GM12878 (cell line): ENCODE data around the gene TSC22D4. TPM values are rescaled to one million over a fixed set of nuclear protein-coding genes. Genes with fewer than 3 reads are reported as not detected.
A peak's percentile ranks its signal among the peaks of the same experiment; 100 is the strongest.

ENCODE experiments used
- ASH2L ChIP-seq: fragments of 300-600, 200-600 bp; sonication (generic); IDR thresholded peaks from 2 replicates; pipeline ENCODE4 v1.6.1; 2017; ENCODE audit warnings: low read depth, mild to moderate bottlenecking, borderline replicate concordance
- FOS ChIP-seq: IDR thresholded peaks from 3 replicates; pipeline ENCODE4 v1.6.1; 2011; ENCODE audit warnings: borderline replicate concordance; ENCODE audit not compliant: insufficient read length; ENCODE audit errors: extremely low read depth
- GABPA ChIP-seq: IDR thresholded peaks from 2 replicates; pipeline ENCODE4 v1.6.1; 2014; ENCODE audit warnings: antibody characterized with exemption, low read depth, mild to moderate bottlenecking, inconsistent platforms
- IRF5 ChIP-seq: fragments of 450-650 bp; IDR thresholded peaks from 2 replicates; pipeline ENCODE4 v1.6.1; 2017; ENCODE audit warnings: borderline replicate concordance
- KAT2A ChIP-seq: conservative IDR thresholded peaks from 2 replicates; pipeline ENCODE4 v1.6.1; 2011; ENCODE audit warnings: low read depth, low read length; ENCODE audit not compliant: control insufficient read depth
- POLR2A ChIP-seq: IDR thresholded peaks from 2 replicates; pipeline ENCODE4 v1.6.1; 2011; ENCODE audit warnings: low read depth, mild to moderate bottlenecking, low read length
- RELA ChIP-seq: fragments of 450-650 bp; IDR thresholded peaks from 2 replicates; pipeline ENCODE4 v1.8.0; 2014; ENCODE audit warnings: borderline replicate concordance; ENCODE audit not compliant: partially characterized antibody
- SMAD5 ChIP-seq: IDR thresholded peaks from 2 replicates; pipeline ENCODE4 v1.6.1; 2016; ENCODE audit warnings: antibody characterized with exemption, low read depth
- TARDBP ChIP-seq: IDR thresholded peaks from 2 replicates; pipeline ENCODE4 v1.6.1; 2016; ENCODE audit warnings: borderline replicate concordance
- YY1 ChIP-seq: IDR thresholded peaks from 2 replicates; pipeline ENCODE4 v1.6.1; 2011; ENCODE audit warnings: low read depth, mild to moderate bottlenecking, low read length
- ZBTB40 ChIP-seq: fragments of 450-650 bp; IDR thresholded peaks from 2 replicates; pipeline ENCODE4 v1.6.1; 2016; ENCODE audit warnings: mild to moderate bottlenecking, moderate library complexity, borderline replicate concordance
- ZNF274 ChIP-seq: IDR thresholded peaks from one replicate; pipeline ENCODE4 v1.8.0; 2011; ENCODE audit not compliant: insufficient read length, insufficient read depth
- polyA plus RNA-seq, 11 experiments: library from polyadenylated mRNA; depleted of rRNA in 4 of 11; unstranded in 6 of 11; stranded (reverse) in 5 of 11; fragments of >200 nt; fragmentation: Nextera tagmentation in 4 of 11; fragmentation: Illumina TruSeq in 1 of 11; extraction: Ambion mirVana in 4 of 11; extraction: Trizol in 1 of 11; gene quantifications; 1 replicate in 1 of 11; 2 replicates in 10 of 11; pipeline versions ENCODE4 v1.2.1 to v1.2.3, GENCODE V29; 2011 to 2016; ENCODE audit warnings: inconsistent platforms in 2 of 11, missing spikeins in 2 of 11, low read depth in 1 of 11
- total RNA-seq, 4 experiments: library from RNA; depleted of rRNA in 3 of 4; stranded (reverse); fragments of >200 nt in 3 of 4; fragmentation: Illumina TruSeq in 1 of 4; extraction: Trizol in 1 of 4; gene quantifications; 2 replicates each; pipeline versions ENCODE4 v1.2.1 to v1.2.3, GENCODE V29; 2013 to 2021
- TF ChIP-seq, protein P1 (sequence below): fragments of 450-650 bp; IDR thresholded peaks from 2 replicates; pipeline ENCODE4 v1.6.1; 2017; ENCODE audit warnings: mild to moderate bottlenecking, low read depth, inconsistent platforms; ENCODE audit not compliant: poor library complexity, severe bottlenecking
- TF ChIP-seq, protein P2 (sequence below): IDR thresholded peaks from 2 replicates; pipeline ENCODE4 v1.6.1; 2012; ENCODE audit warnings: mild to moderate bottlenecking, low read depth, low read length

The TSC22D4 gene
- total and polyA plus RNA-seq, 10 of the 15 experiments (the other 5 are each of a cell fraction or from before 2014, with no cell fraction given): 0.50 to 65.7 (median 24.4) TPM

DNA sequence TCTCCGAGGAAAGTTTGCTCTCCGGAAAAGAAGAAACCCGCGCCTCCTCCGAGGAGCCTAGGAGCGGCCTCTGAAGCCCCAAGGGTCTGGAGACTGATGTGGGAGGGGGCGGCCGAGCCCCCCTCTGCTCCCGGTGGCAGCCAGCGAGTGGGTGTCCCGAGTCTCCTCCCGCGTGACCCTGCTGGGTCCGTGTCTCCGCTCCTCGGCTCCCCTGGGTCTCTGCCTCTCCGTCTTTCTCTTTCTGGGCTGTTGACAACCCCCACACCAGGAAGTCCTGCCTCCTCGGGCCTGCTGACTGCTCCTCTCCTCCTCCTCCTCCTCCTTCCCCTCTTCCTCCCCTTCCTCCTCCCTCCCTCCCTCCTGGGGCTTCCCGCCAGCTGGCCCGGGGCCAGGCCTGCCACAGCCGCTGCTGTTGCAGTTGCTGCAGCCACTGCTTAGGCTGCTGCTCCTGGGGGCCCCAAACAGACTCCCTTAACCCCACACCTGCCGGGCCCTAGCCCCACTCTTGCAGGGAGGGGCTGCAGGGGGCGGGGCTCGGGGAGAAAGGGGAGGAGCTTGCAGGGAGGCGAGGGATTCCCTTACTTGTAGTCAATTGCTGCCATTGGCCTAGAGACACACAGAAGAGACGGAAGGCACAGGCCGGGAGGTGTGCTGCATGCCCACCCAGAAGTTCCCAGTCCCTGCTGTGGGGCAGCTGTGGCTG lies at the start of gene TSC22D4 (continued):
- peak; percentile 37; the same call in 1 of the 2 replicates for TF ChIP-seq ZBTB40
- TF ChIP-seq RELA: no peak
- TF ChIP-seq KAT2A: no peak
- no peak for TF ChIP-seq IRF5
- peak; percentile 87 for TF ChIP-seq POLR2A
- peak; percentile 76 for TF ChIP-seq GABPA
- TF ChIP-seq, protein P1, sequence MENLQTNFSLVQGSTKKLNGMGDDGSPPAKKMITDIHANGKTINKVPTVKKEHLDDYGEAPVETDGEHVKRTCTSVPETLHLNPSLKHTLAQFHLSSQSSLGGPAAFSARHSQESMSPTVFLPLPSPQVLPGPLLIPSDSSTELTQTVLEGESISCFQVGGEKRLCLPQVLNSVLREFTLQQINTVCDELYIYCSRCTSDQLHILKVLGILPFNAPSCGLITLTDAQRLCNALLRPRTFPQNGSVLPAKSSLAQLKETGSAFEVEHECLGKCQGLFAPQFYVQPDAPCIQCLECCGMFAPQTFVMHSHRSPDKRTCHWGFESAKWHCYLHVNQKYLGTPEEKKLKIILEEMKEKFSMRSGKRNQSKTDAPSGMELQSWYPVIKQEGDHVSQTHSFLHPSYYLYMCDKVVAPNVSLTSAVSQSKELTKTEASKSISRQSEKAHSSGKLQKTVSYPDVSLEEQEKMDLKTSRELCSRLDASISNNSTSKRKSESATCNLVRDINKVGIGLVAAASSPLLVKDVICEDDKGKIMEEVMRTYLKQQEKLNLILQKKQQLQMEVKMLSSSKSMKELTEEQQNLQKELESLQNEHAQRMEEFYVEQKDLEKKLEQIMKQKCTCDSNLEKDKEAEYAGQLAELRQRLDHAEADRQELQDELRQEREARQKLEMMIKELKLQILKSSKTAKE: peak; percentile 65
- TF ChIP-seq, protein P2, sequence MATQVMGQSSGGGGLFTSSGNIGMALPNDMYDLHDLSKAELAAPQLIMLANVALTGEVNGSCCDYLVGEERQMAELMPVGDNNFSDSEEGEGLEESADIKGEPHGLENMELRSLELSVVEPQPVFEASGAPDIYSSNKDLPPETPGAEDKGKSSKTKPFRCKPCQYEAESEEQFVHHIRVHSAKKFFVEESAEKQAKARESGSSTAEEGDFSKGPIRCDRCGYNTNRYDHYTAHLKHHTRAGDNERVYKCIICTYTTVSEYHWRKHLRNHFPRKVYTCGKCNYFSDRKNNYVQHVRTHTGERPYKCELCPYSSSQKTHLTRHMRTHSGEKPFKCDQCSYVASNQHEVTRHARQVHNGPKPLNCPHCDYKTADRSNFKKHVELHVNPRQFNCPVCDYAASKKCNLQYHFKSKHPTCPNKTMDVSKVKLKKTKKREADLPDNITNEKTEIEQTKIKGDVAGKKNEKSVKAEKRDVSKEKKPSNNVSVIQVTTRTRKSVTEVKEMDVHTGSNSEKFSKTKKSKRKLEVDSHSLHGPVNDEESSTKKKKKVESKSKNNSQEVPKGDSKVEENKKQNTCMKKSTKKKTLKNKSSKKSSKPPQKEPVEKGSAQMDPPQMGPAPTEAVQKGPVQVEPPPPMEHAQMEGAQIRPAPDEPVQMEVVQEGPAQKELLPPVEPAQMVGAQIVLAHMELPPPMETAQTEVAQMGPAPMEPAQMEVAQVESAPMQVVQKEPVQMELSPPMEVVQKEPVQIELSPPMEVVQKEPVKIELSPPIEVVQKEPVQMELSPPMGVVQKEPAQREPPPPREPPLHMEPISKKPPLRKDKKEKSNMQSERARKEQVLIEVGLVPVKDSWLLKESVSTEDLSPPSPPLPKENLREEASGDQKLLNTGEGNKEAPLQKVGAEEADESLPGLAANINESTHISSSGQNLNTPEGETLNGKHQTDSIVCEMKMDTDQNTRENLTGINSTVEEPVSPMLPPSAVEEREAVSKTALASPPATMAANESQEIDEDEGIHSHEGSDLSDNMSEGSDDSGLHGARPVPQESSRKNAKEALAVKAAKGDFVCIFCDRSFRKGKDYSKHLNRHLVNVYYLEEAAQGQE: no peak
- TF ChIP-seq SMAD5: no peak
- peak; percentile 42; the same call in 1 of the 2 replicates for TF ChIP-seq YY1
- TF ChIP-seq ZNF274: no peak
- no peak for TF ChIP-seq TARDBP
- no peak for TF ChIP-seq FOS
- TF ChIP-seq ASH2L: no peak
